ENCODE measurements around the gene RIPK1.
"Not testable (repeated sequence)": the region's sequence is repeated elsewhere in the genome, so short reads cannot be mapped to it uniquely, and the experiment has no call there.

The RIPK1 gene

DNA sequence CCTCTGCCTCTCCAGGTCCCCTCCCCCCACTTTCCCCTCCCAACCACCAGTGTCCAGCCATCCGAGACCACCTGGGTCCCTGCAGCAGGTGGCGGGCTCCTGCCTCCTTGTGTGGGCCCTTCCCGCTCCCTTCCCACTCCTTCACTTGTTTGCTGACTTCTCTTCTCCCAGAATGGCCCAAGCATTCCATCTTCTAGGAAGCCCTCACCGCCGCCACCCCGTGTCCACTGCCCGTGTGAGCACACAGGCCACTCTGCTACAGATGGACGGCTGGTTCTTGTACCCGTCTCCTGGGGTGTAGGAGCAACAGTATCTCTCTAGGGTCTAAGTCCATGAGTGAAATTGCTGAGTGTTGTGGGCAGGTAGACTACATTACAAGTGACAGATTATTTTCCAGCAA is 65.2 kb downstream of the RIPK1 start:
- Histone ChIP-seq H3K36me3 (ENCODE audit: control insufficient read depth, insufficient read depth, low read length) (no peaks in the 10 kb centered on the region), H3K9ac (ENCODE audit: low read length) (no peak overlapping the region)

GRCh38 chr6:3135668-3136291 is 67.5 kb downstream of the RIPK1 start:
- H3K4me1 ChIP-seq (ENCODE audit: control insufficient read depth, insufficient read depth, low read length) = peaks cover 36% of the 10 kb centered on the region
- no peaks in the 10 kb centered on the region for H3K9me3 ChIP-seq (ENCODE audit: control insufficient read depth, low read length)
- peak overlapping the region; percentile 37 for H3K4me3 ChIP-seq (ENCODE audit: low read length)
- no peaks in the 10 kb centered on the region for H3K36me3 ChIP-seq (ENCODE audit: control insufficient read depth, insufficient read depth, low read length)
- H3K9ac ChIP-seq (ENCODE audit: low read length) = peak overlapping the region; percentile 5
- no peaks in the 10 kb centered on the region for H3K27me3 ChIP-seq (ENCODE audit: control insufficient read depth, insufficient read depth, low read length)

More for the DNA sequence above, 65.2 kb downstream of the RIPK1 start:
- Histone ChIP-seq H3K4me1 (ENCODE audit: control insufficient read depth, insufficient read depth, low read length) (peaks cover 25% of the 10 kb centered on the region), H3K27me3 (ENCODE audit: control insufficient read depth, insufficient read depth, low read length) (no peaks in the 10 kb centered on the region), H3K9me3 (ENCODE audit: control insufficient read depth, low read length) (no peaks in the 10 kb centered on the region), H3K4me3 (ENCODE audit: low read length) (no peak overlapping the region)

- H3K36me3 ChIP-seq (ENCODE audit: control insufficient read depth, insufficient read depth, low read length) = no peaks in the 10 kb centered on the region
- H3K9ac ChIP-seq (ENCODE audit: low read length) = peak overlapping the region; percentile 5
- H3K9me3 ChIP-seq (ENCODE audit: control insufficient read depth, low read length) = no peaks in the 10 kb centered on the region
- H3K27me3 ChIP-seq (ENCODE audit: control insufficient read depth, insufficient read depth, low read length) = no peaks in the 10 kb centered on the region
- peaks cover 36% of the 10 kb centered on the region for H3K4me1 ChIP-seq (ENCODE audit: control insufficient read depth, insufficient read depth, low read length)
- H3K4me3 ChIP-seq (ENCODE audit: low read length) = peak overlapping the region; percentile 37
Measured at GRCh38 chr6:3136292-3137011, 68.2 kb downstream of the RIPK1 start.

GRCh38 chr6:3137057-3137777 is 68.9 kb downstream of the RIPK1 start:
- H3K27me3 ChIP-seq (ENCODE audit: control insufficient read depth, insufficient read depth, low read length) = no peaks in the 10 kb centered on the region
- H3K36me3 ChIP-seq (ENCODE audit: control insufficient read depth, insufficient read depth, low read length) = no peaks in the 10 kb centered on the region
- H3K4me1 ChIP-seq (ENCODE audit: control insufficient read depth, insufficient read depth, low read length) = peaks cover 36% of the 10 kb centered on the region
- H3K4me3 ChIP-seq (ENCODE audit: low read length) = no peak overlapping the region
- no peak overlapping the region for H3K9ac ChIP-seq (ENCODE audit: low read length)
- H3K9me3 ChIP-seq (ENCODE audit: control insufficient read depth, low read length) = no peaks in the 10 kb centered on the region

GRCh38 chr6:3137873-3138272 is 69.6 kb downstream of the RIPK1 start:
- H3K4me3 ChIP-seq (ENCODE audit: low read length); H3K36me3 ChIP-seq (ENCODE audit: control insufficient read depth, insufficient read depth, low read length); H3K9ac ChIP-seq (ENCODE audit: low read length); H3K27me3 ChIP-seq (ENCODE audit: control insufficient read depth, insufficient read depth, low read length); H3K9me3 ChIP-seq (ENCODE audit: control insufficient read depth, low read length): not testable (repeated sequence)
- peaks cover 36% of the 10 kb centered on the region for H3K4me1 ChIP-seq (ENCODE audit: control insufficient read depth, insufficient read depth, low read length)

- no peak overlapping the region for H3K9ac ChIP-seq (ENCODE audit: low read length)
- H3K4me1 ChIP-seq (ENCODE audit: control insufficient read depth, insufficient read depth, low read length) = peaks cover 36% of the 10 kb centered on the region
- H3K36me3 ChIP-seq (ENCODE audit: control insufficient read depth, insufficient read depth, low read length) = no peaks in the 10 kb centered on the region
- H3K4me3 ChIP-seq (ENCODE audit: low read length) = no peak overlapping the region
- H3K27me3 ChIP-seq (ENCODE audit: control insufficient read depth, insufficient read depth, low read length) = no peaks in the 10 kb centered on the region
- no peaks in the 10 kb centered on the region for H3K9me3 ChIP-seq (ENCODE audit: control insufficient read depth, low read length)
Measured at GRCh38 chr6:3138341-3138740, 70.0 kb downstream of the RIPK1 start.

DNA sequence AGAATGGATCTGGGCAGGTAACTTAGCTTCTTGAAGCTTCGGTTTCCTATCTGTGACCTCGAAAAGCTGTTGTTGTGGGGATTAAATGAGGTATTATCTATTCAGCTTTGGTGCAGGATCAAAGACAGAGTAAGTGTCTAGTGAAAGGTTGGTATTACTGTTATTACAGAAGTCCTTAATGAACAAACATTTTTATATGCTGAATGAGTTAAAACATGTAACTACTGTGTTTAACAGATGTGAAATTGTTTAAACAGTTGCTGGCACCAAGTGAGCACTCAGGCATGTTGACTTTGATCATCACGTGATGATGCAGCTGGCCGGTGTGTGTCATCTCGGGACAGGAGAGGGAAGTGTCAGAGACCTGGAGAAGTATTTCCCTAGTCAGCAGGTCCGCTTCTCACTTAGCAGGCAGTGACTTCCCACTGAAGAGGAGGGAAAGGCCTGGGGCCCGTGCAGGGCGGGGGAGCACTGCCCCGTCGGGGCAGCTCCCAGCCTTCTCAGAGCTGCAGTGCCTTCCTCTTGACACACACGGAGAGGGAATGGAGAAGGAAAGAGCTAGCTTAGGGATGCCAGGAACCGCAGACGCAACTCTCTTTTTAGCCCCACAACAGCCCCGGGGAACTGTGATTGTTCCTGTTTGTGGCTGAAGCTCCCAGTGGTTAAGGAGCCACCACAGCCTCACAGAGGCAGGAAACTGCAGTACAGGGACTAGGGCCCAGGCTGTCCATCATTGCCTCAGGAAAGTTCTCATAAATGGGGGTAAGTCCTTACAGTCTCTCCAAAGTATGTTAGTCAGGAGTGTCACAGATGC is 71.0 kb downstream of the RIPK1 start:
- Histone ChIP-seq H3K4me3 (ENCODE audit: low read length) (no peak overlapping the region), H3K27me3 (ENCODE audit: control insufficient read depth, insufficient read depth, low read length) (no peaks in the 10 kb centered on the region), H3K9me3 (ENCODE audit: control insufficient read depth, low read length) (no peaks in the 10 kb centered on the region), H3K4me1 (ENCODE audit: control insufficient read depth, insufficient read depth, low read length) (peaks cover 36% of the 10 kb centered on the region), H3K9ac (ENCODE audit: low read length) (no peak overlapping the region), H3K36me3 (ENCODE audit: control insufficient read depth, insufficient read depth, low read length) (no peaks in the 10 kb centered on the region)

GRCh38 chr6:3140201-3140600 is 71.9 kb downstream of the RIPK1 start:
- no peaks in the 10 kb centered on the region for H3K27me3 ChIP-seq (ENCODE audit: control insufficient read depth, insufficient read depth, low read length)
- no peak overlapping the region for H3K4me3 ChIP-seq (ENCODE audit: low read length)
- no peaks in the 10 kb centered on the region for H3K36me3 ChIP-seq (ENCODE audit: control insufficient read depth, insufficient read depth, low read length)
- no peak overlapping the region for H3K9ac ChIP-seq (ENCODE audit: low read length)
- no peaks in the 10 kb centered on the region for H3K9me3 ChIP-seq (ENCODE audit: control insufficient read depth, low read length)
- peaks cover 31% of the 10 kb centered on the region for H3K4me1 ChIP-seq (ENCODE audit: control insufficient read depth, insufficient read depth, low read length)

DNA sequence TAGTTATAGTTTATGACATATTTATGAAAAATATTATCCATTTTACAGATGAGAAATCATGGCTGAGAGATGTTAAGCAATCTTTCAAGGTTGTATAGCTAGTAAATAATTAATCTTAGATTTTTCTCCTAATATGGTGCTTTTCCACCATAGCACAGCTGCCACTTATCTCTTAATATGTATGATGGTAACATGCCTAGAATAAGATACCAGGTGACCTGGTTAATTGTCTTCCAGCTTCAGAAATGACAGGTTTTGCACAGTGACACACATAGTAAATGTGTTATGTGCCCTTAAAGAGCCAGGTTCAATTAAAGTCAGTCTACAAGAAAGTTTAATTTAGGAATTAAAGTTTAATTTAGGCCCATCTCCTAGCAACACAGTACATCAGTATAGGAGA is 74.2 kb downstream of the RIPK1 start:
- Histone ChIP-seq H3K9ac (ENCODE audit: low read length) (no peak overlapping the region), H3K4me1 (ENCODE audit: control insufficient read depth, insufficient read depth, low read length) (peaks cover 10% of the 10 kb centered on the region), H3K9me3 (ENCODE audit: control insufficient read depth, low read length) (no peaks in the 10 kb centered on the region), H3K36me3 (ENCODE audit: control insufficient read depth, insufficient read depth, low read length) (peaks cover 4% of the 10 kb centered on the region), H3K27me3 (ENCODE audit: control insufficient read depth, insufficient read depth, low read length) (no peaks in the 10 kb centered on the region), H3K4me3 (ENCODE audit: low read length) (no peak overlapping the region)

- H3K36me3 ChIP-seq (ENCODE audit: control insufficient read depth, insufficient read depth, low read length) = peaks cover 10% of the 10 kb centered on the region
- H3K9me3 ChIP-seq (ENCODE audit: control insufficient read depth, low read length) = no peaks in the 10 kb centered on the region
- H3K4me3 ChIP-seq (ENCODE audit: low read length) = no peak overlapping the region
- no peaks in the 10 kb centered on the region for H3K27me3 ChIP-seq (ENCODE audit: control insufficient read depth, insufficient read depth, low read length)
- H3K9ac ChIP-seq (ENCODE audit: low read length) = no peak overlapping the region
- H3K4me1 ChIP-seq (ENCODE audit: control insufficient read depth, insufficient read depth, low read length) = peaks cover 10% of the 10 kb centered on the region
Measured at GRCh38 chr6:3143158-3143557, 74.9 kb downstream of the RIPK1 start.

GRCh38 chr6:3144571-3144970 is 76.3 kb downstream of the RIPK1 start:
- Histone ChIP-seq H3K9me3 (ENCODE audit: control insufficient read depth, low read length) (no peaks in the 10 kb centered on the region), H3K4me1 (ENCODE audit: control insufficient read depth, insufficient read depth, low read length) (peaks cover under 1% of the 10 kb centered on the region), H3K27me3 (ENCODE audit: control insufficient read depth, insufficient read depth, low read length) (no peaks in the 10 kb centered on the region), H3K36me3 (ENCODE audit: control insufficient read depth, insufficient read depth, low read length) (peaks cover 13% of the 10 kb centered on the region), H3K4me3 (ENCODE audit: low read length) (no peak overlapping the region), H3K9ac (ENCODE audit: low read length) (no peak overlapping the region)

Data from mucosa of stomach (tissue), 1 donor.